Mucosa of rectum (tissue), 2 donors: ENCODE data around the gene GSE1.

Source experiments
- H3K27ac ChIP-seq, 2 donors: one replicate each; pipeline ENCODE4 v1.7.0; 2013; ENCODE audit warnings: inconsistent platforms in 2 of 2, low read depth in 2 of 2, low read length in 2 of 2
- H3K27me3 ChIP-seq, 2 donors: one replicate each; pipeline ENCODE4 v1.7.0; 2013; ENCODE audit warnings: low read length in 2 of 2; ENCODE audit not compliant: control insufficient read depth in 2 of 2, insufficient read depth in 2 of 2
- H3K36me3 ChIP-seq, 2 donors: one replicate each; pipeline ENCODE4 v1.7.0; 2013; ENCODE audit warnings: low read length in 2 of 2; ENCODE audit not compliant: control insufficient read depth in 2 of 2, insufficient read depth in 2 of 2
- H3K4me1 ChIP-seq, 2 donors: one replicate each; pipeline ENCODE4 v1.7.0; 2013; ENCODE audit warnings: low read length in 2 of 2, mild to moderate bottlenecking in 1 of 2; ENCODE audit not compliant: control insufficient read depth in 2 of 2, insufficient read depth in 2 of 2
- H3K4me3 ChIP-seq, 2 donors: one replicate each; pipeline ENCODE4 v1.7.0; 2013; ENCODE audit warnings: low read length in 2 of 2
- H3K9ac ChIP-seq, 2 donors: one replicate each; pipeline ENCODE4 v1.7.0; 2013; ENCODE audit warnings: low read length in 2 of 2, low read depth in 1 of 2, mild to moderate bottlenecking in 1 of 2
- H3K9me3 ChIP-seq, 2 donors: one replicate each; pipeline ENCODE4 v1.7.0; 2013; ENCODE audit warnings: low read length in 2 of 2; ENCODE audit not compliant: control insufficient read depth in 2 of 2
- donor health status: healthy.
- donor health status: Normal muscosa, but diverticular disease.

GSE1 gene

DNA sequence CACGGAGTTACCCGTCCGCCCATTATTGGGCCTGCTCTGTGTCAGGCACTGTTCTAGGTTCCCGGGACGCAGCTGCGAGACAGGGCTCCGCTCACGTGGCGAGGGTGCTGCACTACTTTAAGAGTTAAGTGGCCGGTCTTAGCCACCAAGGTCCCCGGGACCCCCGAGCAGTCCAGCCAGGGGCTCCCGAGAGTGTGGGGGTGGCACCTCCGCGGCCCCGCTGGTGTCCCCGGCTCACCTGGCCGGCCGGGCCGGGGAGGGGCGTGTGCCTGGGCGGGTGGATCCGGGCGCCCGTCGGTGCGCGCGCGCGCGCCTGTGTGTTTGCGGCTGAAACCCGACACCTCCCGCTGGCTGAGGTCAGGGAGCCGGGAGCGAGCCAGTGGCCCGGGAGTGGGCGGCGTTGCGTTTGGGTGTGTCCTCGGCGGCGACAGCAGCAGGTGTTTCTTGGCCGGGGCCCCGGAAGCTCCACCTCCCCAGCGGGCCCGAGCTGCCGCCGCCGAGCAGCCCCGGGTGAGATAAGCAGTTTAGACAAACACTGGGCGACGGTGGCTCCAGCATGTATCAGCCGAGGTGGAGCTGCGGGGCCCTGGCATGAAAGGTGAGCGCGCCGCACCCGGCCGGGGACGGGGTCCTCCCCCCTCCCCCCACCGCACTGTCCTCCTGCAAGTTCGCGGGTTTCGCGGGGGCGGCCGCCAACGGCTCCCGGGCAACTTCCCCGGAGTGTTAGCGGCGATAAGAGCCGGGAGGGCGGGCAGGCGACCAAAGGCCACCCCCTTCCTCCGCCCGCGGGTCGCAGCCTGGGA lies at the start of gene GSE1:
Gene GSE1, plus strand, starts transcription at position 522 of the 803 bp plus-strand sequence. Its CDS starts 70 bp downstream, at position 592.
- H3K36me3 ChIP-seq = peaks cover 2 to 6% of the 10 kb centered on the region in 2 donors
- H3K9me3 ChIP-seq = no peaks in the 10 kb centered on the region
- peak within 1 kb of the TSS; percentile 68 to 85 for H3K9ac ChIP-seq
- peak within 1 kb of the TSS; percentile 69 to 73 for H3K4me3 ChIP-seq
- H3K27ac ChIP-seq = peak within 1 kb of the TSS; percentile 93 to 97
- peaks cover 51 to 55% of the 10 kb centered on the region in 2 donors for H3K4me1 ChIP-seq
- no peaks in the 10 kb centered on the region for H3K27me3 ChIP-seq

DNA sequence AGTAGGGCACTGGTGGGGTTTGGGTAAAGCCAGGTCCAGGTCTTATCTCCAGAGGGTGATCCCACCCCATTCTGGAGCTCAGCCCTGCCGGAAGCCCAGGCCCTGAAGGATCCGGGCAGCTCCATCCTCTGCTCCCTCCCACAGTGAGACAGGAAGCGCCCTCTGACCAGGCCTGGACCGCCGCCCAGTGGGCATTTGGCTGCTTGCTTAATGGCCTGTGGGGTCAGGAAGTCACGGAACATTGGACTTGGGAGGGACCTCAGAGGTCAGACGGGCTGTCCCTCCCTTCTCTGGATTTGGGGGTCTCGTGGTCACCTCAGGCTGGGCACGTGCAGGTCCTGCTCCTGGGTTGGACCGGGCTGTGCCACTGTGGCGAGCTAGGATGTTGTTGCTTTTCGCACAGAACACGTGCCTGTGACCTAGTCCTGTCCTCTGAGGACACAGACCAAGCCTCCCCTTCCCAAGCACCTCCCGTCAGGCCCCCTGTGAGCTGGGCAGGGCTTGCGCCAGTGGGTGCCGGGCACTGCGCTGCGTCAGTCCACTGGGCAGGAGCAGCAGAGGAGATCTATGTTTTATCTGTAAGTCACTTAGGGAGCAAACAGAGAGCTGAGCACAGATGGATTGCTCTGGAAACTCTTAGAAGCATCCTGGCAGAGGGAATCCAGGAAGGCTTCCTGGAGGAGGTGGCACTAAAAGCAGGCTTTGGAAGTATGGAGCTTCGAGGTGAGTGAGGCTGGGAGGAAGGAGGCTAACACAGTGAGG lies 49.4 kb upstream of the GSE1 start:
- Histone ChIP-seq H3K9ac (peak overlapping the region; percentile 5 to 21), H3K36me3 (no peaks in the 10 kb centered on the region), H3K27me3 (no peaks in the 10 kb centered on the region), H3K9me3 (no peaks in the 10 kb centered on the region), H3K4me3 (peak overlapping the region in 1 of 2 donors; percentile 13), H3K4me1 (peaks cover 70 to 77% of the 10 kb centered on the region in 2 donors), H3K27ac (peak overlapping the region; percentile 63 to 76)

DNA sequence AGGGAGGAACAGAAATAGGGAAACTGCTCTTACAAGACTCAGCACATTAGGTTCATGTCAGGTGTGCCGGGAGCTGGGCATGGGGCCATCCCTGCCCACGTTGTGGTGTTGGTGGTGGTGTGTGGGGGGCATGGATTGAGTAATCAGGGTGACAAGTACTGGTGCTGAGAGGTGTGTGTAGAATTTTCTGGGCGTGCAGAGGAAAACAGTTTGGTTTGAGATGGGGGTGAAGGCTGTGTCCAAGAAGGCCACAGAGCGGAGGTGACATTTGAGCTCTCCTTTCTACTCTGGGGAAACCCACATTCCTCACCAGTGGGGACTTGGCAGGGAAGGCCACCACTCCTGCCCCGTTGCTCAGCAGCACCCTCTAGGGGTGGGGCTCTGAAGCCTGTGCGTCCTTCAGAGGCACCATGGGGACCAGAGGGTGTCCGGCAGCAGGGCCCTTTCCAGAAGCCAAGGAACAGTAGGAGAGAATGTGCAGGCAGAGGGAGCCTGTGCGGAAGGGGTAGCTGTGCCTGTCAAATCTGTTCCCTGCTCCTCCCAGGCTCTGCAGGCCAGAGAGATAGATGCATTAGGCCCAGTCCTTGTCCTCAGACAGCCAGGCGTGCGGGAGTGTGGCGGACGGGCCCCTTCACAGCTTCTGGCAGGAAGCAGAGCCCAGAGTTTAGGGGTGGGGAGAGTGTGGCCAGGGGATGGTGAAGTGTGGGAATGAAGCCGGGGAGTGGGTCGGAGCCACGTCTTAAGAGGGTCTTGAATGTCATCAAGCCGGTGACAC lies 48.7 kb upstream of the GSE1 start:
- peaks cover 70 to 77% of the 10 kb centered on the region in 2 donors for H3K4me1 ChIP-seq

DNA sequence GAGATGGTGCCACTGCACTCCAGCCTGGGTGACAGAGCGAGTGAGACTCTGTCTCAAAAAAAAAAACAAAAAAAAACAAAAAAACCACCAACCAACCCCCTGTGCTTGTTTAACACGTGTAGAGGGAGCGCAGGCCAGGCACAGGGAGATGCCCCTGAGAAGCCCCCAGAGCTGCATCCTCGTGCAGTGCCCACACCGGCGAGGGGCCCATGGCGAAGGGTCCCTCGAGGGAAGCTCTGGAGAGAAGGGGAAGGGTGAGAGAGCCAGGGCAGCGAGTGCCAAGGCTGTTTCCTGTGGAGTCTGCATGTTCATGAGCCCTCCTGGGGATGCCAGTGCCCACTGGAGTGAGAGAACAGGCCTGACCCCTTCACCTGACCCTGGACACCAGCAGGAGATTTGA lies 47.8 kb upstream of the GSE1 start:
- Histone ChIP-seq H3K9me3 (peaks cover 0 to 2% of the 10 kb centered on the region in 2 donors), H3K9ac (no peak overlapping the region), H3K4me1 (peaks cover 71 to 77% of the 10 kb centered on the region in 2 donors), H3K27ac (peak overlapping the region in 1 of 2 donors; percentile 90), H3K36me3 (no peaks in the 10 kb centered on the region), H3K4me3 (no peak overlapping the region), H3K27me3 (no peaks in the 10 kb centered on the region)

More for the DNA sequence above, 48.7 kb upstream of the GSE1 start:
- Histone ChIP-seq H3K9me3 (peaks cover 0 to under 1% of the 10 kb centered on the region in 2 donors), H3K9ac (peak overlapping the region in 1 of 2 donors; percentile 21), H3K4me3 (no peak overlapping the region), H3K36me3 (no peaks in the 10 kb centered on the region), H3K27me3 (no peaks in the 10 kb centered on the region), H3K27ac (peak overlapping the region; percentile 63 to 76)

DNA sequence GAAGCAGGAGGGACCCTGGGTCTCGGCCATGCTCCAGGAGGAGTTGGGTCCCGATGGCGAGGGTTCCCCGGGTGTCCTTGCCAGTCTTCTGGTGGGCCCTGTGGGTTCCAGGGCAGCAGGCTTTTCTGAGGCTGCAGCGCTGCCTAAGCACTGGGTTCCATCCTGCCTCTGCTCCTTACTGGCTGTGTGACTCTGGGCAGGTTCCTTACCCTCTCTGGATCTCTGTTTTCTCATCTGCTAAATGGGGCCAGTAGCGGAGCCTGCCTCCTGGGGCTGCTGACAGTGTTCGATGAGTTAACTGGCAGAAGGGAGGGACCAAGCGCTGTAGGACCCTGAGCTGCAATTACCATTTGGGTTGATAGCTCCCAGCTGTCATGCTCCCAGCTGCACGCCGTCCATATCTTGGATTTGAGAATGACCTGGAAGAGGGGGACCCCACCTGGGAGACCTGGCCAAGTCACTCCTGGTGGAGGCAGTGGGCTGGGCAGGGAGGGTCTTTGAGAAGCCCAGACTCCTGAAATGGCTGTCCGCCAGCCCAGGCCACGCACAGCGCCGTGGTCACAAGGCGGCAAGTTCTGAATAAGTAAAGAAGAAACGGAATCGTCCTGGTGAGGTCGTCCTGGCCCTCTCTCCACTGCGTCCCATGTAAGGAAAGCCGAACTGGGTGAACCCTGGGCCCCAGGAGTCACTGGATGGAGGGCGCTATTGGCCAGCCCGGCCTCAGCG lies 47.2 kb upstream of the GSE1 start:
- peak overlapping the region; percentile 90 to 94 for H3K27ac ChIP-seq
- peaks cover 0 to 2% of the 10 kb centered on the region in 2 donors for H3K9me3 ChIP-seq
- H3K4me1 ChIP-seq = peaks cover 74 to 80% of the 10 kb centered on the region in 2 donors
- H3K4me3 ChIP-seq = no peak overlapping the region
- no peaks in the 10 kb centered on the region for H3K36me3 ChIP-seq
- H3K9ac ChIP-seq = peak overlapping the region; percentile 44 to 70
- H3K27me3 ChIP-seq = no peaks in the 10 kb centered on the region

DNA sequence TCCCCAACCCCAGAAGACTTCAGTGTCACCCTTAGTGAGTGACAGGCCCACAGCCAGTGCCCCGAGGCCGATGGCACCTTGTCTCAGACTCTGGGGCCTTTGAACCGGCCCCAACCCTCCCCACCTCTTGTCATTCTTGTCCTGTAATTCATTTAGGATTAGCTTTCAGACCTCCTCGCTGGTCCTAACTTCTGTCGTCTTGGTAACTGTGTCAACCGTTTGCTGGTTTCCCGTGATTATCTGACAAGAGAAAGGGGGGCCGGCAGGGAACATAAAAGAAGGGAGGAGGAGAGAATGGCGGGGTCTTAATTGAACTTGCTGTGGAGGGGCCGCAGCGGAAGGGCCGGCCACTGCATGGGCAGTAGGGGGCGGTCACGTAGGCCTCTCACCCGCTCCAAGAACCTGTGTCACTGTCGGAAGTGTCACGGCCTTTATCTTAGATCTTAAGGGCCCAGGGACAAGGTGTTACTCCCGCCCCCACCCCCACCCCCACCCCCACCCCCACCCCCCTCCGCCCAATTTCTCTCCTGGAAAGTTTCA lies 46.5 kb upstream of the GSE1 start:
- H3K9me3 ChIP-seq = peaks cover 0 to 2% of the 10 kb centered on the region in 2 donors
- H3K27me3 ChIP-seq = no peaks in the 10 kb centered on the region
- H3K9ac ChIP-seq = peak overlapping the region; percentile 44 to 70
- H3K27ac ChIP-seq = peak overlapping the region; percentile 90 to 94
- no peaks in the 10 kb centered on the region for H3K36me3 ChIP-seq
- H3K4me3 ChIP-seq = no peak overlapping the region
- H3K4me1 ChIP-seq = peaks cover 77 to 79% of the 10 kb centered on the region in 2 donors

DNA sequence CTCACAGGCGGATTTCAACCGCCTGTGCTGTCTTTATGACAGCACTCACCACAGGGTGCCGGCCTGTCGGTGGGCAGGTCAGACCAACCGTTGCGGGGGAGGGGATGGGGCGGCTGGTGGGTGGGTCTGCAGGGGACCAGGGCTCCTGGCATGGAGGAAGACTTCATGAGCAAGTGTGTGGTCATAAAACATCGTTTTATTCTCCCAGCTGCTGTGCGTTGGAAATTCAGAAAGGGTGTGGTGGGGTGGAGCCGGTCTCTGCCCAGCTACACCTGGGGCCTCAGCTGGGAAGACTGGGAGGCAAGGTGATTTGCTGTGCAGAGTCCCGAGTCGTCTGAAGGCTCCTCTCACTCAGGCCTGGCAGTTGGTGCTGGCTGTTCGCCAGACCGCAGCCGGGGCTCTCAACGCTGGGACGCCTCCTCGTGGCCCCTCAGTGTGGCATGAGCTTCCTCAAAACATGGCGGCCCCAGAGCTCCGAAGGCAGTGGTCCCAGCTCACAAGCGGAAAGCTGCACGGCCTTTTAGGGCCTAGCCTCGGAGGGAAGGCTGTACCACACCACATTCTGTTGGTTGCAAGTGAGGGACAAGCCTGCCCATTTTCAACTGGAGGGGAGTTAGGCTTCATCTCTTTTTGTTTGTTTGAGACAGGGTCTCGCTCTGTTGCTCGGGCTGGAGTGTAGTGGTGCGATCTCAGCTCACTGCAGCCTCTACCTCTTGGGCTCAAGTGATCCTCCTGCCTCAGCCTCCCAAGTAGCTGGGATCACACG lies 45.8 kb upstream of the GSE1 start:
- peak overlapping the region in 1 of 2 donors; percentile 44 for H3K9ac ChIP-seq
- peak overlapping the region in 1 of 2 donors; percentile 11 for H3K4me3 ChIP-seq
- no peaks in the 10 kb centered on the region for H3K27me3 ChIP-seq
- H3K27ac ChIP-seq = peak overlapping the region; percentile 90 to 94
- H3K36me3 ChIP-seq = no peaks in the 10 kb centered on the region
- peaks cover 0 to 2% of the 10 kb centered on the region in 2 donors for H3K9me3 ChIP-seq
- H3K4me1 ChIP-seq = peaks cover 82% of the 10 kb centered on the region in 2 donors

DNA sequence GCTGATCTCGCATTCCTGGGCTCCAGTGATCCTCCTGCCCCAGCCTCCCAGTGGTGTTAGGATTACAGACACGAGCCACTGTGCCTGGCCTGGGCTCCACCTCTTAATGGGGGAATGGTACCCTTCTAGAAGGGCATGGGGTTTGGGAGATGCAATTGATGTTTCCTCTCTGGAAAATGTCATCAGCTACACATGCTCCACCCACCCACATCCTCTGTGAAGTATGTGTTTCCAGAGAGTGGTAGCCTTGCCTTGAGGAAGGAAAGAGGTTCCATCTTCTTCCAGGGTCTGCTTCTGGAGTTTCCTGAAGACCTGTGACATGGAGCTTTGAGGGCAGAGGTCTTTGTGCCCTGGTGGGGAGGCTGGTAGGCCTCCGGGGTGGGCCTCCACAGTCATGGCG lies 45.2 kb upstream of the GSE1 start:
- Histone ChIP-seq H3K27me3 (no peaks in the 10 kb centered on the region), H3K4me1 (peaks cover 77% of the 10 kb centered on the region in 2 donors), H3K27ac (peak overlapping the region; percentile 90 to 94), H3K36me3 (no peaks in the 10 kb centered on the region), H3K9me3 (peaks cover 0 to 2% of the 10 kb centered on the region in 2 donors), H3K4me3 (peak overlapping the region in 1 of 2 donors; percentile 14), H3K9ac (peak overlapping the region in 1 of 2 donors; percentile 44)
